Inflammatory macrophage treated with lipopolysaccharide for 1 hour (primary cell): ENCODE results near the gene EVC.

ENCODE experiments used
- DNase-seq, 2 donors: peaks; one replicate each; pipeline ENCODE4 v3.0.0-alpha.2; 2020 to 2022

EVC gene

GRCh38 chr4:5758741-5759140 lies 47.7 kb downstream of the EVC start:
- DNase-seq: peak; percentile 50 to 53

GRCh38 chr4:5759236-5760075 lies 48.5 kb downstream of the EVC start:
- no peak for DNase-seq

GRCh38 chr4:5760246-5760645 lies 49.2 kb downstream of the EVC start:
- DNase-seq: no peak

GRCh38 chr4:5760936-5761480 lies 50.0 kb downstream of the EVC start:
- no peak for DNase-seq

- DNase-seq: no peak
Measured at GRCh38 chr4:5770051-5770450, 59.0 kb downstream of the EVC start.

GRCh38 chr4:5772528-5773270 lies 61.7 kb downstream of the EVC start:
- DNase-seq: no peak

GRCh38 chr4:5773271-5773555 lies 62.2 kb downstream of the EVC start:
- DNase-seq: no peak

GRCh38 chr4:5774416-5775036 lies 63.5 kb downstream of the EVC start:
- no peak for DNase-seq

- no peak for DNase-seq
Measured at GRCh38 chr4:5776510-5776909, 65.5 kb downstream of the EVC start.

- DNase-seq: no peak
Measured at GRCh38 chr4:5780831-5781480, 70.0 kb downstream of the EVC start.

- DNase-seq: no peak
Measured at GRCh38 chr4:5781691-5782090, 70.7 kb downstream of the EVC start.

GRCh38 chr4:5782829-5783476 lies 72.0 kb downstream of the EVC start:
- DNase-seq: no peak

- DNase-seq: no peak
Measured at GRCh38 chr4:5783486-5783885, 72.5 kb downstream of the EVC start.

GRCh38 chr4:5784021-5784420 lies 73.0 kb downstream of the EVC start:
- DNase-seq: no peak

- DNase-seq: no peak
Measured at GRCh38 chr4:5784960-5785611, 74.1 kb downstream of the EVC start.

- no peak for DNase-seq
Measured at GRCh38 chr4:5785806-5786680, 75.0 kb downstream of the EVC start.

- no peak for DNase-seq
Measured at GRCh38 chr4:5787311-5787710, 76.3 kb downstream of the EVC start.

GRCh38 chr4:5788144-5788543 lies 77.1 kb downstream of the EVC start:
- DNase-seq: no peak

- no peak for DNase-seq
Measured at GRCh38 chr4:5789141-5789540, 78.1 kb downstream of the EVC start.

GRCh38 chr4:5790546-5790857 lies 79.5 kb downstream of the EVC start:
- no peak for DNase-seq

- DNase-seq: no peak
Measured at GRCh38 chr4:5791654-5792053, 80.7 kb downstream of the EVC start.
